Parathyroid adenoma (tissue), 2 donors: ENCODE results near the gene RCL1.

Experiments used
- H2AFZ ChIP-seq: fragments of 300-600 bp; sonication (generic); one replicate; pipeline ENCODE4 v1.7.0; 2017; ENCODE audit warnings: antibody characterized with exemption, mild to moderate bottlenecking
- H3K27ac ChIP-seq: fragments of 300-600 bp; sonication (generic); one replicate; pipeline ENCODE4 v1.7.0; 2017
- H3K27me3 ChIP-seq: fragments of 300-600 bp; sonication (generic); one replicate; pipeline ENCODE4 v1.7.0; 2017; ENCODE audit warnings: low read length; ENCODE audit not compliant: control insufficient read depth, insufficient read depth
- H3K36me3 ChIP-seq: fragments of 300-600 bp; sonication (generic); one replicate; pipeline ENCODE4 v1.7.0; 2017; ENCODE audit warnings: low read length; ENCODE audit not compliant: control insufficient read depth, insufficient read depth
- H3K4me1 ChIP-seq: fragments of 300-600 bp; sonication (generic); one replicate; pipeline ENCODE4 v1.7.0; 2017; ENCODE audit warnings: control low read depth
- H3K4me2 ChIP-seq: fragments of 300-600 bp; sonication (generic); one replicate; pipeline ENCODE4 v1.7.0; 2017; ENCODE audit warnings: low read length
- H3K4me3 ChIP-seq: fragments of 300-600 bp; sonication (generic); one replicate; pipeline ENCODE4 v1.7.0; 2017; ENCODE audit warnings: low read depth, low read length
- H3K79me2 ChIP-seq: fragments of 300-600 bp; sonication (generic); one replicate; pipeline ENCODE4 v1.7.0; 2017; ENCODE audit warnings: control low read depth
- H3K9ac ChIP-seq: fragments of 300-600 bp; sonication (generic); one replicate; pipeline ENCODE4 v1.7.0; 2017; ENCODE audit warnings: mild to moderate bottlenecking
- H3K9me3 ChIP-seq: fragments of 300-600 bp; sonication (generic); one replicate; pipeline ENCODE4 v1.7.0; 2017; ENCODE audit warnings: low read length; ENCODE audit not compliant: control insufficient read depth
- TF ChIP-seq, protein P1 (sequence below): fragments of 300-600 bp; sonication (generic); IDR thresholded peaks from one replicate; pipeline ENCODE4 v1.7.0; 2017; ENCODE audit warnings: antibody characterized with exemption, mild to moderate bottlenecking
- donor health status: primary hyperparathyroidism.

The RCL1 gene

GRCh38 chr9:4842213-4842612 lies 49.5 kb downstream of the RCL1 start:
- no peak overlapping the region for H3K27ac ChIP-seq

DNA sequence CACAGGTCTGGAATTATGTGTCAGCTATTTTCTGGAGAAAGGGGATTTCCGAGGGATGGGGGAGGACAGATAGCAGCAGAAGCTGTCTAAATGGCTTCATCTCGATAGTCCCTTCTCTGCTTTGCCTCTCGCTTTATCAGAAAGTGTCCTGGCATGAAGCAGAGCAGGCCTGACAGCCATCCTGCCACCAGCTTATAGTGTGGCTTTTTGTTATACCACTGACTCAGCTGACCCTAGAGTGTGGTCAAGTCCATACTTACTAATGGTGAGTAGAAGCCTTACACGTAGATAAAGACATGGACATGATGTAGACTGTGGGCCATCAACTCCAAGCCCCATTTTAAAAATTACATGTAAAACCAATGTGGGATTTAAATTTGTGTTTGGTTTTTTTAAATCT lies 50.0 kb downstream of the RCL1 start:
- H3K79me2 ChIP-seq = no peaks in the 10 kb centered on the region
- no peaks in the 10 kb centered on the region for H3K9me3 ChIP-seq
- no peak overlapping the region for H3K4me2 ChIP-seq
- no peaks in the 10 kb centered on the region for H3K36me3 ChIP-seq
- H3K27me3 ChIP-seq = no peaks in the 10 kb centered on the region
- no peak overlapping the region for H2AFZ ChIP-seq
- no peak overlapping the region for H3K4me3 ChIP-seq
- no peak overlapping the region for H3K27ac ChIP-seq
- H3K9ac ChIP-seq = no peak overlapping the region
- TF ChIP-seq, protein P1, sequence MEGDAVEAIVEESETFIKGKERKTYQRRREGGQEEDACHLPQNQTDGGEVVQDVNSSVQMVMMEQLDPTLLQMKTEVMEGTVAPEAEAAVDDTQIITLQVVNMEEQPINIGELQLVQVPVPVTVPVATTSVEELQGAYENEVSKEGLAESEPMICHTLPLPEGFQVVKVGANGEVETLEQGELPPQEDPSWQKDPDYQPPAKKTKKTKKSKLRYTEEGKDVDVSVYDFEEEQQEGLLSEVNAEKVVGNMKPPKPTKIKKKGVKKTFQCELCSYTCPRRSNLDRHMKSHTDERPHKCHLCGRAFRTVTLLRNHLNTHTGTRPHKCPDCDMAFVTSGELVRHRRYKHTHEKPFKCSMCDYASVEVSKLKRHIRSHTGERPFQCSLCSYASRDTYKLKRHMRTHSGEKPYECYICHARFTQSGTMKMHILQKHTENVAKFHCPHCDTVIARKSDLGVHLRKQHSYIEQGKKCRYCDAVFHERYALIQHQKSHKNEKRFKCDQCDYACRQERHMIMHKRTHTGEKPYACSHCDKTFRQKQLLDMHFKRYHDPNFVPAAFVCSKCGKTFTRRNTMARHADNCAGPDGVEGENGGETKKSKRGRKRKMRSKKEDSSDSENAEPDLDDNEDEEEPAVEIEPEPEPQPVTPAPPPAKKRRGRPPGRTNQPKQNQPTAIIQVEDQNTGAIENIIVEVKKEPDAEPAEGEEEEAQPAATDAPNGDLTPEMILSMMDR = no peak
- H3K4me1 ChIP-seq = no peaks in the 10 kb centered on the region

More at GRCh38 chr9:4842213-4842612, 49.5 kb downstream of the RCL1 start:
- Histone ChIP-seq H3K4me1 (no peaks in the 10 kb centered on the region), H3K4me3 (no peak overlapping the region), H2AFZ (no peak overlapping the region), H3K4me2 (no peak overlapping the region), H3K9me3 (no peaks in the 10 kb centered on the region), H3K9ac (no peak overlapping the region), H3K36me3 (no peaks in the 10 kb centered on the region), H3K79me2 (no peaks in the 10 kb centered on the region), H3K27me3 (no peaks in the 10 kb centered on the region)
- TF ChIP-seq, protein P1 = no peak

DNA sequence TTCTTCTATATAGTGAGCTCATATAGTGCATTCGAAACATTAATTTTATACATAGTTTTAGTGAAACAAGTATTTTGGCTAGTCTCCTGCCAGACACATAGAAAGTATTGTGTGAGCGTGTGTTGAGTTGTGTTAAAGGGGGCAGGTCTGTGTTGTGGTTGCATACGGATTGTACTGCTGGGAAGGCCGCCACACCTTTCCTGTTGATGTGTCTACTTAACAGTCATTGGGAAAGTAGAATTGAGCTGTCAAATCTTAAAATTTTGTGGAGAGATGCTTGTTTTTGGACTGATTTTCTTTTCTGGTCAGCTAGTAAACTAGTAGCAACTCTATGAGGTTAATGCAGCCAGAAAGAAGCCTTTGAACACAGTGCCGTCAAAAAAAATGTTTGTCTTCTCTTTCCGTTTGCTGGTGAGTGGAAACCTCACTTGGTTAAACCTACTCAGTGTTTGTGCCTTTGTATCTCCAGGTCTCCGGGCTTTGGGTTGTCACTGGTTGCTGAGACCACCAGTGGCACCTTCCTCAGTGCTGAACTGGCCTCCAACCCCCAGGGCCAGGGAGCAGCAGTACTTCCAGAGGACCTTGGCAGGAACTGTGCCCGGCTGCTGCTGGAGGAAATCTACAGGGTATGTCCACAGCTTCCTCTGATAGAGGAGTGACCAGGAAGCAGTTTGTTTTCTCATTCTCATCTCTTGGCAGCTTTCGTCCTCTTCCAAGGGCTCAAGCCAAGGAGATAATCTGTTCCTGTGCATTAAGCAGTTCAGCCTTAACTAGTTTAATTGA lies 51.5 kb downstream of the RCL1 start:
- H3K9me3 ChIP-seq = no peaks in the 10 kb centered on the region
- no peak overlapping the region for H3K9ac ChIP-seq
- H2AFZ ChIP-seq = no peak overlapping the region
- TF ChIP-seq, protein P1 = no peak
- H3K27ac ChIP-seq = no peak overlapping the region
- no peak overlapping the region for H3K4me3 ChIP-seq
- no peaks in the 10 kb centered on the region for H3K79me2 ChIP-seq
- H3K36me3 ChIP-seq = no peaks in the 10 kb centered on the region
- no peaks in the 10 kb centered on the region for H3K27me3 ChIP-seq
- H3K4me1 ChIP-seq = no peaks in the 10 kb centered on the region
- no peak overlapping the region for H3K4me2 ChIP-seq

- no peaks in the 10 kb centered on the region for H3K27me3 ChIP-seq
- no peak overlapping the region for H3K9ac ChIP-seq
- H3K4me1 ChIP-seq = no peaks in the 10 kb centered on the region
- no peaks in the 10 kb centered on the region for H3K36me3 ChIP-seq
- H2AFZ ChIP-seq = no peak overlapping the region
- TF ChIP-seq, protein P1 = no peak
- H3K4me2 ChIP-seq = no peak overlapping the region
- H3K4me3 ChIP-seq = no peak overlapping the region
- H3K27ac ChIP-seq = no peak overlapping the region
- H3K79me2 ChIP-seq = no peaks in the 10 kb centered on the region
- no peaks in the 10 kb centered on the region for H3K9me3 ChIP-seq
Measured at GRCh38 chr9:4849369-4849768, 56.6 kb downstream of the RCL1 start.
